Tibial nerve (tissue), 4 donors: ENCODE measurements around the gene CCDC88A. TPM values are rescaled to one million over a fixed set of nuclear protein-coding genes. Genes with fewer than 3 reads are reported as not detected.

Experiments
- DNase-seq, 2 donors: peaks; one replicate each; pipeline ENCODE4 v3.0.0-alpha.2; 2019; ENCODE audit warnings: low spot score in 2 of 2
- H3K27ac ChIP-seq, 4 donors: fragments of 200-600 bp; sonication (generic) in 3 of 4; one replicate each; pipeline ENCODE4 v1.5.1; 2017 to 2019; ENCODE audit warnings: mild to moderate bottlenecking in 1 of 4
- H3K27me3 ChIP-seq, 2 donors: fragments of 200-600 bp; sonication (generic) in 1 of 2; one replicate each; pipeline versions ENCODE4 v1.5.1 to v1.6.0; 2017 to 2019
- H3K36me3 ChIP-seq, 3 donors: fragments of 200-600 bp; sonication (generic); one replicate each; pipeline ENCODE4 v1.5.1; 2018 to 2019
- H3K4me1 ChIP-seq, 4 donors: fragments of 200-600 bp; sonication (generic) in 3 of 4; one replicate each; pipeline ENCODE4 v1.5.1; 2017 to 2019
- H3K4me3 ChIP-seq, 4 donors: fragments of 200-600 bp; sonication (generic) in 3 of 4; one replicate each; pipeline ENCODE4 v1.5.1; 2017 to 2019; ENCODE audit warnings: mild to moderate bottlenecking in 1 of 4, moderate library complexity in 1 of 4
- H3K9me3 ChIP-seq, 4 donors: fragments of 200-600 bp; sonication (generic) in 3 of 4; one replicate each; pipeline ENCODE4 v1.5.1; 2017 to 2019
- CTCF ChIP-seq, 5 experiments: fragments of 200-600 bp in 3 of 5; fragments of 450-650 bp in 2 of 5; sonication (generic) in 3 of 5; IDR thresholded peaks; one replicate each; pipeline ENCODE4 v1.5.1; 2016 to 2019; ENCODE audit warnings: antibody characterized with exemption in 5 of 5, mild to moderate bottlenecking in 3 of 5, moderate library complexity in 2 of 5
- EP300 ChIP-seq, 2 donors: sonication (generic); formaldehyde crosslinking; IDR thresholded peaks; one replicate each; pipeline ENCODE4 v1.6.1; 2017; ENCODE audit warnings: antibody characterized with exemption in 2 of 2, mild to moderate bottlenecking in 1 of 2
- POLR2A ChIP-seq, 2 donors: fragments of 450-650 bp; IDR thresholded peaks; one replicate each; pipeline ENCODE4 v1.6.1; 2017; ENCODE audit warnings: antibody characterized with exemption in 2 of 2, mild to moderate bottlenecking in 2 of 2, moderate library complexity in 2 of 2
- WGBS, 2 donors: methylation state at CpG; one replicate each; pipeline ENCODE4 v1.1.5; 2018; 5-methylcytosine and 5-hydroxymethylcytosine counted together
- total RNA-seq, 4 donors: library from RNA; depleted of rRNA; stranded (reverse); fragments of >200 nt; gene quantifications; one replicate each; pipeline ENCODE4 v1.1.0, GENCODE V29; 2016

The CCDC88A gene
- total RNA-seq, 4 donors from 2014 or later: 41.0 to 64.7 (median 57.5) TPM

GRCh38 chr2:55422876-55423665, 3.4 kb upstream of the CCDC88A start:
- no peak overlapping the region for H3K27ac ChIP-seq
- peaks cover 0 to 8% (median 0%) of the 10 kb centered on the region in 4 donors for H3K4me1 ChIP-seq
- H3K4me3 ChIP-seq: no peak overlapping the region
- no peaks in the 10 kb centered on the region for H3K27me3 ChIP-seq
- no peak for DNase-seq
- 41 to 43% methylated on average over 4 of the region's 4 CpGs for WGBS, 2 donors
- TF ChIP-seq EP300 (IDR thresholded peaks at IDR 0.05) (no peak), CTCF (IDR thresholded peaks at IDR 0.05) (no peak)
- no peaks in the 10 kb centered on the region for H3K36me3 ChIP-seq
- H3K9me3 ChIP-seq: no peaks in the 10 kb centered on the region

GRCh38 chr2:55421326-55421725, 1.7 kb upstream of the CCDC88A start:
- no peak for DNase-seq
- TF ChIP-seq EP300 (IDR thresholded peaks at IDR 0.05) (no peak), CTCF (IDR thresholded peaks at IDR 0.05) (no peak), POLR2A (IDR thresholded peaks at IDR 0.05) (no peak)
- Histone ChIP-seq H3K9me3 (no peaks in the 10 kb centered on the region), H3K27ac (no peak overlapping the region), H3K4me3 (no peak overlapping the region), H3K36me3 (no peaks in the 10 kb centered on the region), H3K4me1 (peaks cover 0 to 24% (median 2%) of the 10 kb centered on the region in 4 donors), H3K27me3 (no peaks in the 10 kb centered on the region)
- WGBS, 2 donors: 95 to 98% methylated on average over 5 of the region's 5 CpGs

- no peaks in the 10 kb centered on the region for H3K36me3 ChIP-seq
- peak overlapping the region; percentile 64 to 98 (median 80) for H3K4me3 ChIP-seq
- H3K4me1 ChIP-seq: peaks cover 0 to 28% (median 2%) of the 10 kb centered on the region in 4 donors
- 67 to 69% methylated on average over 6 of the region's 6 CpGs for WGBS, 2 donors
- no peak for DNase-seq
- H3K9me3 ChIP-seq: no peaks in the 10 kb centered on the region
- no peak overlapping the region for H3K27ac ChIP-seq
- no peak for TF ChIP-seq POLR2A (IDR thresholded peaks at IDR 0.05)
- no peaks in the 10 kb centered on the region for H3K27me3 ChIP-seq
Measured at GRCh38 chr2:55420871-55421270, 1.2 kb upstream of the CCDC88A start.

- Histone ChIP-seq H3K4me1 (peaks cover 0 to 33% (median 2%) of the 10 kb centered on the region in 4 donors), H3K27me3 (no peaks in the 10 kb centered on the region), H3K36me3 (no peaks in the 10 kb centered on the region), H3K27ac (peak overlapping the region in 3 of 4 donors; percentile 78 to 94 (median 89)), H3K9me3 (no peaks in the 10 kb centered on the region), H3K4me3 (peak overlapping the region; percentile 64 to 98 (median 80))
- WGBS, 2 donors: 0% methylated on average over 3 of the region's 3 CpGs
- TF ChIP-seq EP300 (IDR thresholded peaks at IDR 0.05): no peak
- TF ChIP-seq CTCF (IDR thresholded peaks at IDR 0.05): no peak
- no peak for TF ChIP-seq POLR2A (IDR thresholded peaks at IDR 0.05)
- no peak for DNase-seq
Measured at GRCh38 chr2:55420439-55420725, 726 bp upstream of the CCDC88A start.

- 0% methylated on average over 28 to 29 of the region's 31 CpGs for WGBS, 2 donors
- no peaks in the 10 kb centered on the region for H3K27me3 ChIP-seq
- H3K4me1 ChIP-seq: peaks cover 0 to 34% (median 2%) of the 10 kb centered on the region in 4 donors
- peak overlapping the region; percentile 67 to 94 (median 90) for H3K27ac ChIP-seq
- H3K4me3 ChIP-seq: peak overlapping the region; percentile 64 to 98 (median 80)
- DNase-seq: peak in 1 of 2 donors; percentile 20
- TF ChIP-seq CTCF (IDR thresholded peaks at IDR 0.05): no peak
- TF ChIP-seq POLR2A (IDR thresholded peaks at IDR 0.05): no peak
- no peak for TF ChIP-seq EP300 (IDR thresholded peaks at IDR 0.05)
- no peaks in the 10 kb centered on the region for H3K36me3 ChIP-seq
- no peaks in the 10 kb centered on the region for H3K9me3 ChIP-seq
Measured at GRCh38 chr2:55419233-55419678, 400 bp downstream of the CCDC88A start.
